ENCODE measurements around the gene CHCHD3. TPM values are rescaled to one million over a fixed set of nuclear protein-coding genes. Genes with fewer than 3 reads are reported as not detected.

CHCHD3 gene
- total RNA-seq, 1 donor from 2014 or later, result 62.1 TPM

DNA sequence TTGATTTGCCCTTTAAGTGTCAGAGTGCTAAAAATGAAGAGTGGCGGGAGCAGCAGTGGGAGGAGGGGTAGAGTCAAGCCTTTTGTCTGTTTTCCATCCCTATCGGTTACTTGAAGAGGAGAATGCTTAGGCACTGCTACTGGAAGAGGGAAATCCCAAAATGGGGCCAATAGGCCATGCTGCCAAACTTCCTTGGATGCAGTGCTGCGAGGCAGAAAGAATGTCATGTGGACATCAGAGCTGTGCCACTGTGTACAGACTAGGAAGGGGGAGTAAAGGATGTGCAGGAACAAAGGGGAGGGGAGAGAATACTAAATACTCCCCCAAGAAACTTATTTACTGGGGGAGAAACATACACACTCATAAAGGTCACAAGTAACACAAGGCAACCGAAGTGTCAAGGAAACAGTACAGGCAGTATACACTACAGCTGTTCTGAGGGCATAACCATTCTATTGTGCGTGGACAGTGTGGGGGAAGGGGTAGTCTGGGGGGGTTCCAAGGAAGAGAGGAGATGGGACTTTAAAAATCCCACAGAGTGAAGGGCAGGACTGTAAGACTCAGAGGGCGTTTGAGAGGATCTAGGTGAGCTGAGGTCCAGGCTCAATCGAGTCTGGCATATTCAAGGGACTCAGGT lies 276.9 kb downstream of the CHCHD3 start:
- DNase-seq (ENCODE audit: low read depth), result no peak
- no peaks in the 10 kb centered on the region for H3K36me3 ChIP-seq (ENCODE audit: control insufficient read depth, insufficient read depth, low read length)
- no peak for FAIRE-seq
- H3K4me3 ChIP-seq (ENCODE audit: low read depth, low read length), result no peak overlapping the region
- TF ChIP-seq, protein P1, sequence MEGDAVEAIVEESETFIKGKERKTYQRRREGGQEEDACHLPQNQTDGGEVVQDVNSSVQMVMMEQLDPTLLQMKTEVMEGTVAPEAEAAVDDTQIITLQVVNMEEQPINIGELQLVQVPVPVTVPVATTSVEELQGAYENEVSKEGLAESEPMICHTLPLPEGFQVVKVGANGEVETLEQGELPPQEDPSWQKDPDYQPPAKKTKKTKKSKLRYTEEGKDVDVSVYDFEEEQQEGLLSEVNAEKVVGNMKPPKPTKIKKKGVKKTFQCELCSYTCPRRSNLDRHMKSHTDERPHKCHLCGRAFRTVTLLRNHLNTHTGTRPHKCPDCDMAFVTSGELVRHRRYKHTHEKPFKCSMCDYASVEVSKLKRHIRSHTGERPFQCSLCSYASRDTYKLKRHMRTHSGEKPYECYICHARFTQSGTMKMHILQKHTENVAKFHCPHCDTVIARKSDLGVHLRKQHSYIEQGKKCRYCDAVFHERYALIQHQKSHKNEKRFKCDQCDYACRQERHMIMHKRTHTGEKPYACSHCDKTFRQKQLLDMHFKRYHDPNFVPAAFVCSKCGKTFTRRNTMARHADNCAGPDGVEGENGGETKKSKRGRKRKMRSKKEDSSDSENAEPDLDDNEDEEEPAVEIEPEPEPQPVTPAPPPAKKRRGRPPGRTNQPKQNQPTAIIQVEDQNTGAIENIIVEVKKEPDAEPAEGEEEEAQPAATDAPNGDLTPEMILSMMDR (IDR thresholded peaks at IDR 0.05; ENCODE audit: insufficient read depth, low read length, severe bottlenecking), result no peak
- H3K27me3 ChIP-seq (ENCODE audit: control insufficient read depth, insufficient read depth, low read length), result no peaks in the 10 kb centered on the region

DNA sequence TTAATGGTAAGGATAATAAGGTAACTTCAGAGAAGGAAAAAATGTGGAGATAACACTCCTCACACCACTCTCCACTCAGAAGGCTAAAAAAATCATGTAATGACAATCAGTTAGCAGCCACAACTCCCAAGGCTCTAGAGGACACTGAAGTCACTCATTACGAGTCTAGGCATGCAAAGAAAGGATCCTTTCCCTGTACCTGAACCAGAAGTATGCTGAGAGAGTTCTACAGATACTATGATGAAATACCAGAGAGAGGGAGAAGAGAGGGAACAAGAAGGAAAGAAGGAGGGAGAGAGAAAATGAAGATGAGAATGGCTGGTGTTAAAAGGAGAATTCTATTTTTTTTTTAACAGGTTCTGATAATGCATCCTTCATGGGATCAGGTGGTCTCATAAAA lies 281.4 kb downstream of the CHCHD3 start:
- DNase-seq (ENCODE audit: low read depth) (peak; percentile 74), FAIRE-seq (no peak)

DNA sequence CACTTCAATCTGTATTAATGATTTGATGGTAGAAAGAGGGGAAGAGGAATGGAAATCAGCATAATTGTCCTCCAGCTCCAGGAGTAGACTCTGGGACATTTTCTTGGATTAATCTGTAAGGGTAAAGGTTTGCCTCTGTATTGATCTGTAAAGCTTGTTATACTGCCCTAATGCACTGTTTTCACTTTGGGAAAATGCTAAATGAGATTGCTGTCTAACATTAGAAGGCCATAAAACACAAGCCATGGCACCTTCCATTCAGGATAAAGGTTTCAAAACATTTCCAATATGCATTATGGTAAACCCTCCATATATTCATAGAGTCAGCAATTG lies 282.8 kb downstream of the CHCHD3 start:
- TF ChIP-seq, protein P1 (IDR thresholded peaks at IDR 0.05; ENCODE audit: insufficient read depth, low read length, severe bottlenecking), result no peak
- Histone ChIP-seq H3K27me3 (ENCODE audit: control insufficient read depth, insufficient read depth, low read length) (no peaks in the 10 kb centered on the region), H3K36me3 (ENCODE audit: control insufficient read depth, insufficient read depth, low read length) (peaks cover 1% of the 10 kb centered on the region), H3K4me3 (ENCODE audit: low read depth, low read length) (no peak overlapping the region)
- FAIRE-seq, result no peak
- DNase-seq (ENCODE audit: low read depth), result no peak

More for the DNA sequence above, 281.4 kb downstream of the CHCHD3 start:
- peaks cover 1% of the 10 kb centered on the region for H3K36me3 ChIP-seq (ENCODE audit: control insufficient read depth, insufficient read depth, low read length)
- TF ChIP-seq, protein P1 (IDR thresholded peaks at IDR 0.05; ENCODE audit: insufficient read depth, low read length, severe bottlenecking), result no peak
- H3K4me3 ChIP-seq (ENCODE audit: low read depth, low read length), result no peak overlapping the region
- H3K27me3 ChIP-seq (ENCODE audit: control insufficient read depth, insufficient read depth, low read length), result no peaks in the 10 kb centered on the region

DNA sequence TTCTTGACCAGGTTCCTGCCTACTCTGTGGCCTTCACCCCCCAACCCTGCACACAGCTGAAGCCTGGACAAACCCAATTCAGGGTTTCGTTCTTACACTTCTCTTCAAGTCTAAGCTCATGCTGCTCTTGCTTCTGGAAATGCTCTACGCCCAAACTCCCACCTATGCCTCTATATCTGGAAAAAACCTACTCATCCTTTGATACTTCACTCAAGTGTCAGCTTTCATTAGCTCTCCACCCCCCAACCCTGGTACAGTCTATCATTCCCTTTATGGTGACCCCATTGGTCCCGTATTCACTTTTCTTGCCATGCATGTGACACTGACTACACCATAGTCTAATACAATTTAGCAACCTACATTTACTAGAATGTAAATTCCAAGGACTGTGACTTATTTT lies 284.7 kb downstream of the CHCHD3 start:
- no peaks in the 10 kb centered on the region for H3K27me3 ChIP-seq (ENCODE audit: control insufficient read depth, insufficient read depth, low read length)
- peaks cover 1% of the 10 kb centered on the region for H3K36me3 ChIP-seq (ENCODE audit: control insufficient read depth, insufficient read depth, low read length)
- TF ChIP-seq, protein P1 (IDR thresholded peaks at IDR 0.05; ENCODE audit: insufficient read depth, low read length, severe bottlenecking), result no peak
- no peak overlapping the region for H3K4me3 ChIP-seq (ENCODE audit: low read depth, low read length)
- FAIRE-seq, result no peak
- no peak for DNase-seq (ENCODE audit: low read depth)

DNA sequence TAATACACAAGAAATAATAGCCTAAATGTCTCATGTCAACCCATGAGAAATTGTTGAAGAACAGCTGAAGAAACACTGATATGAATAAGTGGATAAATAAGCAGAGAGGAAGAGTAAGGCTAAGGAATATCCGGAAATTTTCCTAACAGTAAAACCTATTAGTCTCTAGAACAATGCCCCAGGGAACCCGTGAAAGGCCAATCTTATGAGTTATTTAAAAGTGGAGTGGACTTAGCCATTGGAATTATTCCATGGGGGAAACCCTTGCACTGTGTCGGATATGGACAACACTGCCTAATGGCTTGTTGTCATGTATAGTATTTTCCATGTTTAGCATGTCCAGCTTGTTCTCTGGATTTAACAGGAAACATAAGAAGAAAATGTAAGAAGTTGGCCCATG lies 288.4 kb downstream of the CHCHD3 start:
- H3K4me3 ChIP-seq (ENCODE audit: low read depth, low read length), result no peak overlapping the region
- TF ChIP-seq, protein P1 (IDR thresholded peaks at IDR 0.05; ENCODE audit: insufficient read depth, low read length, severe bottlenecking), result no peak
- peaks cover 1% of the 10 kb centered on the region for H3K36me3 ChIP-seq (ENCODE audit: control insufficient read depth, insufficient read depth, low read length)
- FAIRE-seq, result no peak
- no peaks in the 10 kb centered on the region for H3K27me3 ChIP-seq (ENCODE audit: control insufficient read depth, insufficient read depth, low read length)
- no peak for DNase-seq (ENCODE audit: low read depth)

DNA sequence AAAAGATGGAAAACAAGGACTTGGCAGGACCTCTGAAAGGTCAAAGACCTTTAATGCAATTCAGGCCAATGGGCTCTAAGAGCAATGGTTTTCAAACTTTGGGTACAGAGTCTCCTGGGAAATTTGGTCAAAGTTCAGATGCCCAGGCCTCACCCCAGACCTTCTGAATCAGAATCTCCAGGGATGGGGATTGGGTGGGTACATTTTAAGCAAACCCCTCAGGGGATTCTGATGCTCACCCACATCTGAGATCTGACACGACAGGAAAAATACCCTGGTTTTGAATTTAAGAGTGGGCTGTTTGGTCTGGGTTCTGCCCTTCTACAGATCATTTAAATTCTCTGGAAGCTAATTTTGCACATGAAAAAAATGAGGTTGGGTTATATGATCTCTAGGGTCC lies 290.9 kb downstream of the CHCHD3 start:
- FAIRE-seq (no peak), DNase-seq (ENCODE audit: low read depth) (no peak)
- TF ChIP-seq, protein P1 (IDR thresholded peaks at IDR 0.05; ENCODE audit: insufficient read depth, low read length, severe bottlenecking), result no peak
- Histone ChIP-seq H3K36me3 (ENCODE audit: control insufficient read depth, insufficient read depth, low read length) (no peaks in the 10 kb centered on the region), H3K4me3 (ENCODE audit: low read depth, low read length) (no peak overlapping the region), H3K27me3 (ENCODE audit: control insufficient read depth, insufficient read depth, low read length) (no peaks in the 10 kb centered on the region)

All from bronchial epithelial cell (primary cell).